Measurements from ENCODE around the gene TNS1. TPM values are rescaled to one million over a fixed set of nuclear protein-coding genes. Genes with fewer than 3 reads are reported as not detected.

TNS1 gene
- total RNA-seq, 1 donor from 2014 or later: 14.5 TPM

DNA sequence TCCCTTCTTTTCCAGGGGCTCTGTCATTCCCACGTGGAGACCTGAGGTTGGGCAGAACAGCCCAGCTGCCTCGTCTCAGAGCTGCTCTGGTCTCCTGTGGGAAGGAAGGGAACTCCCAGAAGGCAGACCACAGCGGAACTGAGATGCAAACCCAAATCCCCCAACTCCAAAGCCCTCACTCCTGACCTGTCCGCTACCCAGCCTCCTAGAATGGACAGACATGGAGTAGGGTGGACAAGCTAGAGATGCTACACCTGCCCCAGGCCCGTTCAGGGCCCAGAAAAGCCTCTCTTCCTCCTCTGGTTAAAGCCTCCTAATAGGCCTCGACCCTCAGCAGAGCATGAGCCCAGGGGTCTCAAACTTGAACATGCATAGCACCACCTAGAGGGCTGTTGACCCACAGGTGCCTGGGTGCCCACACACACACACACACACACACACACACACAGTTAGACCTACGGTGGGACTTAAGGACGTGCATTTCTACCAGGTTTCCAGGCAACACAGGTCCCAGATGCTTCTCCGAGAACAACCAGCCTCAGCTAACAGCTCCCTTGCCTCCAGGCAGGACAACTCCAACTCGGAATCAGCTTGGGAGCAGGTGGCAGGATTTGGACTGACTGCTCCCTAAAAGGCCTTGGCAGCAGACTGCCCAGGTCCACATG, 93.5 kb downstream of the TNS1 start:
- peak overlapping the region; percentile 27 for H3K27ac Mint-ChIP-seq (ENCODE audit: unreplicated experiment)
- TF ChIP-seq, protein P1, sequence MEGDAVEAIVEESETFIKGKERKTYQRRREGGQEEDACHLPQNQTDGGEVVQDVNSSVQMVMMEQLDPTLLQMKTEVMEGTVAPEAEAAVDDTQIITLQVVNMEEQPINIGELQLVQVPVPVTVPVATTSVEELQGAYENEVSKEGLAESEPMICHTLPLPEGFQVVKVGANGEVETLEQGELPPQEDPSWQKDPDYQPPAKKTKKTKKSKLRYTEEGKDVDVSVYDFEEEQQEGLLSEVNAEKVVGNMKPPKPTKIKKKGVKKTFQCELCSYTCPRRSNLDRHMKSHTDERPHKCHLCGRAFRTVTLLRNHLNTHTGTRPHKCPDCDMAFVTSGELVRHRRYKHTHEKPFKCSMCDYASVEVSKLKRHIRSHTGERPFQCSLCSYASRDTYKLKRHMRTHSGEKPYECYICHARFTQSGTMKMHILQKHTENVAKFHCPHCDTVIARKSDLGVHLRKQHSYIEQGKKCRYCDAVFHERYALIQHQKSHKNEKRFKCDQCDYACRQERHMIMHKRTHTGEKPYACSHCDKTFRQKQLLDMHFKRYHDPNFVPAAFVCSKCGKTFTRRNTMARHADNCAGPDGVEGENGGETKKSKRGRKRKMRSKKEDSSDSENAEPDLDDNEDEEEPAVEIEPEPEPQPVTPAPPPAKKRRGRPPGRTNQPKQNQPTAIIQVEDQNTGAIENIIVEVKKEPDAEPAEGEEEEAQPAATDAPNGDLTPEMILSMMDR (conservative IDR thresholded peaks at IDR 0.05): no peak
- H3K9me3 Mint-ChIP-seq: no peaks in the 10 kb centered on the region
- no peak overlapping the region for H3K4me3 Mint-ChIP-seq
- DNase-seq (ENCODE audit: low read depth, low spot score): no peak
- no peaks in the 10 kb centered on the region for H3K36me3 Mint-ChIP-seq (ENCODE audit: low read depth)
- no peaks in the 10 kb centered on the region for H3K27me3 Mint-ChIP-seq (ENCODE audit: low read depth)
- peaks cover 20% of the 10 kb centered on the region for H3K4me1 Mint-ChIP-seq

DNA sequence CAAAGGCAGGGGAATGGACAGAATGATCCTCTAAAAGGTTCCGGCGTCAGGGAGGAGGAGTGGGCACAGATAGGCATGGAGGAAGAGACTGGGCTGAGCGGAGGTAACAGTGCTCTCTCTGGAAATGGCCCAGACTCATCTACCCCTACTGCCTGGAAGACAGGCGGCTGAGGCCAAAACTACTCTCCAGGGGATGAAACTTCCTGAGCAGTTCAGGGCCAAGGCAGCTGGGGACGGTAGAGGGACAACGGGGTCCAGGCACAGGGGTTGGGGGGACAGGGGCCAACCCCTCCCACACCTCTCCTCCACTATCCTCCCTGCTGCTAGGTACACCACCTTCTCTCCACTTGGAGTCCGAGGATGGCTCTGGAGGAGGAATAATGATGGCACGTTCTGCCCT, 94.3 kb downstream of the TNS1 start:
- TF ChIP-seq, protein P1 (conservative IDR thresholded peaks at IDR 0.05): no peak
- H3K9me3 Mint-ChIP-seq: no peaks in the 10 kb centered on the region
- H3K27me3 Mint-ChIP-seq (ENCODE audit: low read depth): no peaks in the 10 kb centered on the region
- peaks cover 19% of the 10 kb centered on the region for H3K4me1 Mint-ChIP-seq
- DNase-seq (ENCODE audit: low read depth, low spot score): no peak
- no peaks in the 10 kb centered on the region for H3K36me3 Mint-ChIP-seq (ENCODE audit: low read depth)
- no peak overlapping the region for H3K27ac Mint-ChIP-seq (ENCODE audit: unreplicated experiment)
- no peak overlapping the region for H3K4me3 Mint-ChIP-seq

DNA sequence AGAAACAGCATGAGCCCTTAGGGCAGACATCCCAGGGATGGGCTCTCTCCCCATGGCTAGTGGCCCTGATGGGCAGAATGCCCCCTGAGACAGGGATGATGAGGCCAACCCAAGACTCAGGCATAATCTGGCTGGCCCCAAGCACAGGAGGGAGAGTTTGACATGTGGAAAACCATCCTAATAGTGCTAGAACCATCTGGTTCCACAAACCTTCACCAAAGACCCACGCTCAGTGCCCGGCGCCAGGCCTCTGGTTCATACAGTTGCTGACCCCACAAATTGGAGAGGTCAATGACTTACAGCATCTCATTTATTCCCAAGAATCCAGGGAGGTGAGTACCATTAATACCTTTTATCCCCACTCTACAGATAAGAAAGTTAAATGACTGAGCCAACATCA, 95.5 kb downstream of the TNS1 start:
- no peaks in the 10 kb centered on the region for H3K36me3 Mint-ChIP-seq (ENCODE audit: low read depth)
- H3K27ac Mint-ChIP-seq (ENCODE audit: unreplicated experiment): no peak overlapping the region
- H3K27me3 Mint-ChIP-seq (ENCODE audit: low read depth): no peaks in the 10 kb centered on the region
- H3K9me3 Mint-ChIP-seq: no peaks in the 10 kb centered on the region
- DNase-seq (ENCODE audit: low read depth, low spot score): no peak
- H3K4me1 Mint-ChIP-seq: peaks cover 15% of the 10 kb centered on the region
- TF ChIP-seq, protein P1 (conservative IDR thresholded peaks at IDR 0.05): no peak
- no peak overlapping the region for H3K4me3 Mint-ChIP-seq

DNA sequence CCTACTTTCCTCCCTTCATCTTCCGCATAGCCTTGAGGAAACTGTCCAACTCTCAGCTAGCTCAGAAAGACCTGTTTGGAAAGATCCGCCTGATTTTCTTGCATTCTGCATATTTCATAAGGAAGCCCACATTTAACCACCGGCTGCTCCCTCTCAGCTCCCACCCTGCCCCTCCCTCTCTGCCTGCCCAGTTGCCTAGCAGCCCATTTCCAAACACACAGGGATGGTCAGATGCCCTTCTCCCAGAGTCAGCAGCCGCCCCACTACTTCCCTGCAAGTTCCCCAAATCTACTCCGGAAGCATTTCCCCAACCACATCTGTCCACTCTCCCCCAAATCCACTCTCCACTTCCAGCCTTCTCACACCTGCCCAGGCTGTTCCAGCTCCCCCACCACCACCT, 96.0 kb downstream of the TNS1 start:
- TF ChIP-seq, protein P1 (conservative IDR thresholded peaks at IDR 0.05): no peak
- Mint-ChIP-seq H3K27ac (ENCODE audit: unreplicated experiment) (no peak overlapping the region), H3K9me3 (no peaks in the 10 kb centered on the region), H3K27me3 (ENCODE audit: low read depth) (no peaks in the 10 kb centered on the region), H3K36me3 (ENCODE audit: low read depth) (no peaks in the 10 kb centered on the region), H3K4me1 (peaks cover 15% of the 10 kb centered on the region), H3K4me3 (no peak overlapping the region)
- no peak for DNase-seq (ENCODE audit: low read depth, low spot score)

DNA sequence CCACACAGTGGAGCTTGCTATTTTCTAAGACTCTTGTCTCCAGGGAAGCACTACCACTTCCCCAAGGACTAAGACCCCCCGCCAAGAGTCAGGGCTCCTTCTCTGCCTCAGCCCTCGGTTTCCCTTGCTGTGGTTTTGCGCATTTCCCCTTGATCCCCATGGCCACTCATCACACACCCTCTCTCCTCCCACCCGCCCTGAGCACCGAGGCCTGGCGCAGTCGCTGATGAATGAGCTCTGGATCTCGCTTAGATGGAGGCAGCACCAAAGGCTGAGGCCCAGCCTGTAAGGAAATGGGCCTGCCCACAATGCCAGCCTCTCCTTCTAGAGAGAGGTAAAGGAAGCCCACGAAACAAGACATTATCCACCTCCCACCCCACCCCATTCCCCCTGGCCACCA, 96.9 kb downstream of the TNS1 start:
- no peaks in the 10 kb centered on the region for H3K27me3 Mint-ChIP-seq (ENCODE audit: low read depth)
- peaks cover 15% of the 10 kb centered on the region for H3K4me1 Mint-ChIP-seq
- TF ChIP-seq, protein P1 (conservative IDR thresholded peaks at IDR 0.05): no peak
- H3K9me3 Mint-ChIP-seq: no peaks in the 10 kb centered on the region
- H3K27ac Mint-ChIP-seq (ENCODE audit: unreplicated experiment): peak overlapping the region; percentile 83
- DNase-seq (ENCODE audit: low read depth, low spot score): no peak
- H3K4me3 Mint-ChIP-seq: no peak overlapping the region
- no peaks in the 10 kb centered on the region for H3K36me3 Mint-ChIP-seq (ENCODE audit: low read depth)

Data from neural crest cell (in vitro differentiated cells).